HG02588 (cell line): Measurements from ENCODE around the gene SLC38A6.

Experiments
- ATAC-seq: cut with Tn5 transposase; IDR thresholded peaks from one replicate; pipeline ENCODE4 v1.9.1; 2021; ENCODE audit warnings: mild to moderate bottlenecking, moderate library complexity; ENCODE audit not compliant: unreplicated experiment

SLC38A6 gene

DNA sequence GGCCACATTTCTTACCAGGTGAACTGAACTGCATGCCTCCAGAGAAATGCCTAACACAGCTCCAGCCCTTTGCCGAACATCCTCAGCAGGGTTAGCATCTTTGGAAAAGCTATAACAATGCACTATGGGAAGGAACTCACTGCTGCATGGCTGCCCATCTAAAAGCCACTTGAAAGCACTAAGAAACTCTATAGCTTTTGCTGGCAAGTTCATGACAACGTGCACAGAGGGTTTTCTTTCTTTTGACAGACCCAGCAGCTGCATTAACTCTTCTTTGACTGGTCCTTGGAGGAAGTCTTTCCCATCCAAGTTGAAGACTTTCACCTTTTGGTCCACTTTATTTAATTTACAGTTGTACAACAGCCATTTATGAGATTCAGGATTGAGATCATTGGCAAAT, 5.5 kb upstream of the SLC38A6 start:
- no peak for ATAC-seq

- no peak for ATAC-seq
These were observed 3.2 kb upstream of the SLC38A6 start for GRCh38 chr14:60977847-60978246.

DNA sequence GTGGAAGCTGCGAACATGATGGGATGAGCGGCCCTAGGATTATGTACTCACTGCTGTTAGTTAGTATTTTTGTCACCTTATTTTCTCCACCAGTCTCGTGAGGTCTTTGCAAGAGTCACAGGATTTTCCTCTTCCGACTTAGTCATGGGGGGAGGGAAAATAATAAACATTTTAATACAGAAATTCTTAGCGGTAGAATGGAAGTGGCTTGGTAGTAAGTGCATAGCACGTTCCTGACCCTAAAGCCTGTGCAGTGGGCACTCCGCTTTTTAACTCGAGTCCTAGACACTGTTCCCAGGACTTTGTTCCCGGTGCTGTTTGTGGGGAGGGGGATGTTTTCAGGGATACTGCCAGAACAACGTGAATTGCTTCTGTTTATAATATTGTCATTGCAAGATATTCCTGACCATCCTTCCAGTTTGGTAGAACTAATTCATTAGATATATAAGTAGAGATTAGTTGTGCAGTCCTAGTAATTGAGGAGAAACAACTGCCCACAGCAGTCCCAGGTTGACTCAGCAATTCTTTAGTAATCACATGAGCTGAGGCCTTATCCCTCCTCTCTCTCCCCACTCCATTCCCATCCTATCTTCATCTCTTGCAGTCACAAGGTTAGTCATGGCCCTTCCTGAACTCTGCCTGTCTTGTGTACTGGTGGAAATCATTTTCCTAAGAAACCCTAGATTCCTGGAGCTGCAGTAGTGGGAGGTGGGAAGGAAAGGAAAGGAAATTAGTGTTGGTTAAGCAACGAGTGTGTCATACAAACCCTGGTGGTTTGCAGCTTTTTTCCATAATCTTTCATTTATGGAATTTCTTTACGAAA, 799 bp downstream of the SLC38A6 start:
- ATAC-seq = no peak

GRCh38 chr14:60984196-60984595, 3.2 kb downstream of the SLC38A6 start:
- ATAC-seq = no peak

DNA sequence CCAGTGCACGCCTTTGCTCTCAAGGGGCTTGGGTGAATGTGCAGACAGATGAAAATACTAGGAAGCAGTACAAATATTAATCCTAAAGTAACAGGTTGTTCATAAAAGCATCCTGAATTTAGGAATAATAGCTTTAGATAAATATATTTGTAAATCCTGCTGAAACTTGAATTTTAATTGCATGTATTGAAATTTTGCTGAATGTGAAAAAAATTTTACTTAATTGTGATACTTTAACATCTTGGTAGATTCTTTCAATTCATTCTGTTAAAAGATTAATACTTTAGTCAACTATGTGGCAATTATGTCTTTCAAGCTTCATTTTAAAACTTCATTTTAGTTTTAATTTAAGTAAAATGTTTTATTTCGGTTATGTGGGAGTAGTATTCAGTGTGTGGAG, 5.5 kb downstream of the SLC38A6 start:
- ATAC-seq = no peak

DNA sequence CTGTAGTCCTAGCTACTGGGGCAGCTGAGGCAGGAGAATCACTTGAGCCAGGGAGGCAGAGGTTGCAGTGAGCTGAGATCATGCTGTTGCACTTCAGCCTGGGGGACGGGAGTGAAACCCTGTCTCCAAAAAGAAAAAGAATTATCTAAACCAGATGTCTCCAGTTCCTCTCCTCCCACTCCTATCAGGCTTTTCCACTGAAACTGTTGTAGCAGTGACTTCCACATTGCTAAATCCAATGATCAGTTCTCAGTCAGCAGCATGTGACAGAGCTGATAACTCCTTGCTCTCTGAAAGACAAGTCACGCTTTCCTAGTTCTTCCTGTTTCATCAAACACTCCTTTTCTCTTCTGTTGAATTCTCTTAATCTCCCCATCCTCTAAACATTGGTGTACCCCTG, 8.6 kb downstream of the SLC38A6 start:
- no peak for ATAC-seq

GRCh38 chr14:60998617-60999016, 17.6 kb downstream of the SLC38A6 start:
- ATAC-seq = no peak

DNA sequence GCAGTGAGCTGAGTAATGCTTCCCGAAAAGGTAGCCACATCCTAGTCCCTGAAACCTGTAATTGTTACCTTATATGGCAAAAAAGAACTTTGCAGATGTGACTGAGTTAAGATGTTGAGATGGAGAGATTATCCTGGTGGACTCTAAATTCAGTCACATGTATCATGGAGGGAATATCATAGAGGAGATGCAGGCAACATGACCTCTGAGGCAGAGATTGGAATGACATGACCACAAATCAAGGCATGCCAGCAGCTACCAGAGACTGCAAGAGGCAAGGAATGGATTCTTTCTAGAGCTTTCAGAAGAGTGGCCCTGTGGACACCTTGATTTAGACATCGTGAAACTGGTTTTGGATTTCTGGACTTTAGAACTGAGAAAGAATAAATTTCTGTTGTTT, 18.5 kb downstream of the SLC38A6 start:
- ATAC-seq = no peak

DNA sequence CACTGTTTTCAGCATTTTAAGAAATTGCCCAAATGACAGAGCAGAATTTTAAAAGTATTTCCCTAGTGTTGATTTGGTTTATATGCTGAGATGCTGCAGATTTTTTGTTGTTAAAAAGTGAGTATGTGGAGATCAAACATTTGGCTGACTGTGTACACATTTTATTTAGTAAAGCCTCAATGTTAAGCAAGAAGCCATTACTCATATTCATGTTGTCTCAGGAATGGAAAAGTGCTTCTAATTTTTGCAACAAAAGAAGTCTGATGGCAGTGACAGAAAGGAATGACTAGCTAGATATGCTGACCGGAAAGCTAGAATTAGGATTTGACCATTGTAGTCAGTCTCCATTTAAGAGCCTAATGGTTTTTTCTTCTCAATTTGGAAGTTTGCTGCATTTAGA, 22.5 kb downstream of the SLC38A6 start:
- ATAC-seq = no peak

DNA sequence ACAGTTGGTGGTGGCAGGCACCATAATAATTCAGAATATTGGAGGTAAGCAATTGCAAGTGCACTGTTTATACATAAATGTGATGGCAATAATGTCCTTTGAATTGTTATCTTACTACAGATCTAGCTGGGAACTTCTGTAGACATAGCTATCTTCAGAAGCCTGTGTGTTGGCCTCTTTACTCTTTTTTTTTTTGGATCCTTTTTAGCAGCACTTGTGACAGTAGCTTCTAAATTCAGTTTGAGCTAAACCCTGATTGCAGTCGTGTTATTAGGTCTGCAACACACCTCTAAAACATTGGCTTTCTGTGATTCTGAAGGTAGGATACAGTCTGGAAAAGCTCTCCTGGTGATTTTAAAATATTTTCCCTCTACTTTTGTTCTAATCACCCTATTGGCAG, 38.5 kb downstream of the SLC38A6 start:
- no peak for ATAC-seq

DNA sequence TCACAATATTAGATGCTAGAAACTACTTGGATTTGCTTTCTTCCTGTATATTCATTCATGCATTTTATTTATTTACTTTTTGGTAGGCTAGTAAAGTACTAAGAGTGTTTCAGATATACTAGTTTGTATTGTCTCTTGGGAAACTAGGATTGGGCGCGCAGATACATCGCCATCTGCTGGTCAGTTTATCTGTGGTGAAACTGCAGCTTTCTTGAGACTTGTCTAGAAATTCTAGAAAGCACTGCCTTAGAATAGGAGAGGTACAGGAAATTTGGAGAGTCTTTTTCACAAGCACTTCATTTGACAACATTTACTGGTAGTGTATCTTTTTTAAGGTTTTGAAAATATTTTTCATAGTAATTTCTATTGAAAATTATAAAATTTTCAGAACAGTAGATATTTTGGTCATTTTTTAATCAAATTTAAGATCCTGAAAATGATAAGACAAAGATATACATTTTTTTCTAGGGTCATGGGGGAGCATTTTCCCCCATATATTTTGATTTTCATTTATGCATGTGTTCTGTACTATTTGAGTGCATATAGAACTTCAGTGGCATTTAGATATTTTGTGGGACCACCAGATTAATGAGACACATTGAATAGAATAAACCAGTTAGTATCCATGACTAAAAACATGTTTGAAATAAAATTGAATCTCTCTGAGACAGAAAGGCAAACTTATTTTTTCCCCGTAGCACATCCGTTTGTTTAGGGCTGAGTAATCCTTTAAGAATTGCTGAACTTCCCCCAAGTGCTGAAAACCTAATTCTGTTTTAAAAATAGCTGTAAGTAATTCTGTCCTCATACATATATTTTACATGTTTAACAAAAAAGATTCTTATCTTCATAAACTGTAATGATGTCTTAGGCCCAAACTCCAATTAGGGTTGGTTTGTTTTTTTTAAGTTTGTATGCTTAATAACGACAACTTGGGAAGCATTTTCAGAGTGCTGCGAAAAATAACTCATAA, 44.5 kb downstream of the SLC38A6 start:
- no peak for ATAC-seq

GRCh38 chr14:61026526-61026925, 45.5 kb downstream of the SLC38A6 start:
- ATAC-seq = no peak

- no peak for ATAC-seq
These were observed 50.0 kb downstream of the SLC38A6 start for GRCh38 chr14:61031026-61031425.

- no peak for ATAC-seq
These were observed 52.0 kb downstream of the SLC38A6 start for GRCh38 chr14:61033054-61033453.

DNA sequence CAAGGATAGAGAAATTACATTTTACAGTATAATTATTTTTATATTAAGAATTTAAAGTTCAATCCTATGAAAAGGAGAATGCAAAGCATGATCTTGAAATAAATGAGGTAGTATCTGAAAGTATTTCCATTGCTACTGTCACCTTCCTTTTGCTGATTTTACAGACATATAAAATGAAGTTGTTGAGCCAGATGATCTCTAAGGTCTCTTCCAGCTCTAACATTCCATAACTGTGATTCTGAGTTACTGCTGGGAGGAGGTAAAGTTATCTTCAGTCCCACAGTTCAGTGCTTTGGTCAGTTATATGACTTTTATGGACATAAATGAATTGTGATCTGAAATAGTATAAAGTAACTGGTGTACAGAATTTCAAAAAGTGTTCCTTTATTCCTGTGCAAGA, 52.8 kb downstream of the SLC38A6 start:
- ATAC-seq = no peak

DNA sequence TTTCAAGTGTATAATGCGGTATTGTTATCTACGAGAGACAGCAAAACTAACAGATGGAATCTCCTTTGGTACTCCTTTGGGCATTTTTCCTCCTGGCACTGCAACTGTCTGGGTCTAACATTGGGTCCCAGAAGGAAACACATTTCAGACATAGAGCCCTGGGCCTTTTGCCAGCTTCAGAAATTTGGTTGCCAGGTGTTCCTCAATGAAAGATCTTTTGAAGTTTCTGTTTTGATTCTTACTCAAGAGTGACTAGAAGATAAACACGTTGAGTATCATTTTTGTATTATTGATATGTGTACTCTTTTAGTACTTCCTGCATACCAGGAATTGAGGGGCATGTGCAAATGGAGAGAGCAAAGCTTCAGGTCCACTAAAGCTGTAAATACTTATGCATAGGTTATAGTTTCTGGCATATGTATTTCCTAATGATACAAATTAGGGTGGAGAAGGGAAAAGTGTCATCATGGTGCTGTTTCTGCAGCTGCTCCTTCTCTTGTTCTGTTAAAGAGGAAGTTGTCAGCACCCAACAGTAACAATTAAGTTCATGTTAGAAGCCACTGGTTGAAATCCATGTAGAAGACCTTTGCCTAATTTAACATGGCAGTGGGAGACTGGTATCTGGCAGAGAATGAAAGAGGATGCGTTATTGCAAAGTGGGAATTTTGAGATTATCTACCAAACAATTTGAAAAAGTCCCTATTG, 53.5 kb downstream of the SLC38A6 start:
- peak; percentile 71 for ATAC-seq

DNA sequence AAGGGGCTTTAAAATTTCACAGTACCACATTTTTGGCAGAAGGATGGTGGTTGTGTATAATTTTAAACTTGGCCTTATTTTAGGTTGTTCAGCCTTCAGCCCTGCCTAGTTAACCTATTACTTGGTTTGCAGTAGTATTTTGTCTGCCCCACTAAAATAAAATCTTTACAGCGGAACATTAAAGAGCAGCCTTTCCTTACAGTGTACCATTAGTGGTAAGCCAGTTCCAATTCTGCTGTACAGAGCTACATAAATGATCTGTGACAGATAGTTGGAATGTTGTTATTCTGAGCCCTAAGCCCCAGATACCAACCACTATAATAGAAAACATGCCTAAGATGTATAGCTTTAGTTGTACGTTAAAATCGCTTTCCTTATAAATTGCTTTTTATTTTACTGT, 56.2 kb downstream of the SLC38A6 start:
- ATAC-seq = no peak

DNA sequence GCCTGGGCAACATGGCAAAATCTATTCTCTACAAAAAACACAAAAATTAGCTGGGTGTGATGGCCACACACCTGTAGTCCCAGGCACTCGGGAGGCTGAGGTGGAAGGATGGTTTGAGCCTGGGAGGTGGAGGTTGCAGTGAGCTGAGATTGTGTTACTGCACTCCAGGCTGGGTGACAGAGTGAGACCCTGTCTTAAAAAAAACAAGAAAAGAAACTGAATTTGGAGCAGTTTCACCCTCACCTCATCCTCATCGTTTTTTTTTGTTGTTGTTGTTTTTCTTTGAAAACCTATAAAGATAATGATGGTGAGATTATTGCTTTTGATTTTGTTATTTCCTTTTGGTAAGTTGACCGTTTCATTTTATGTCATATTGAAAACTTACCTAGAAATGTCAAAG, 60.7 kb downstream of the SLC38A6 start:
- no peak for ATAC-seq

DNA sequence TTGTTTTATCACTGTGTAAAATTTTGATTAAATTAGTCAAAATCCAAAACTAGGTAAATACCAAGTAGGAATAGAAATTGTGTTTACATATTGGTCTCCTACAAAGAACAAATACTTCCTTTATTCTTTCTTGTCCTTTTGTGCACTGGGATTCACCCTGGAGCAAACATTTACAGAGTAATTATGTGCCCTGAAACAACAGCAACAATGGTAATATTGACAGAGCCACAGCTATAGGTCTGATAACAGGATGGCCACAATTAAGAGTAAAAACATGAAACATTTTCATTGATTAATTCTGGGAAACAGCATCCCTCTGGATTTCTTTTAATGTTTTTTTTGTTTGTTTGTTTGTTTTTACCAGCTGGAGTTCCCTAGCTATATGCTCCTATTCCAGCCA, 61.2 kb downstream of the SLC38A6 start:
- ATAC-seq = no peak

GRCh38 chr14:61043506-61043905, 62.5 kb downstream of the SLC38A6 start:
- no peak for ATAC-seq

DNA sequence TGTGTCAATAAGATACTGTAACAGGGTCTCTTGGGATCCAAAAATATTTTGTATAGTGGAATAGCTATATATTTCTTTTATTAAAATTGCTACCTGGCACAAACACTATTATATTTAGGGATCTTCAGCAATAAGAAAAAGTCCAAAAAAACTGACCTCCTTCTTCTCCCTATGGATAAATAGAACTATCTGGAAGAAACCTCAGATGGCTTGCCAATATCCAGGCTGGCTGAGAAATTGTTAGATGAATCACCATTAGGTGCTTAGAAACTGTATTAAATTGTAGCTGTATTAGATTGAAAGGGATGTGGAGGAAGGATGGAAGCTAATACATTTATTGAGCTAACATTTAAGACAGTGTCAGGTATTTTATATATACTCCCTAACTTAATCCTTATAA, 66.0 kb downstream of the SLC38A6 start:
- ATAC-seq = no peak
